Eye (tissue), 1 donor: ENCODE data around the gene SLC25A25.

Experiments
- DNase-seq: peaks from one replicate; pipeline ENCODE4 v3.0.0-alpha.2; 2015

Gene SLC25A25

DNA sequence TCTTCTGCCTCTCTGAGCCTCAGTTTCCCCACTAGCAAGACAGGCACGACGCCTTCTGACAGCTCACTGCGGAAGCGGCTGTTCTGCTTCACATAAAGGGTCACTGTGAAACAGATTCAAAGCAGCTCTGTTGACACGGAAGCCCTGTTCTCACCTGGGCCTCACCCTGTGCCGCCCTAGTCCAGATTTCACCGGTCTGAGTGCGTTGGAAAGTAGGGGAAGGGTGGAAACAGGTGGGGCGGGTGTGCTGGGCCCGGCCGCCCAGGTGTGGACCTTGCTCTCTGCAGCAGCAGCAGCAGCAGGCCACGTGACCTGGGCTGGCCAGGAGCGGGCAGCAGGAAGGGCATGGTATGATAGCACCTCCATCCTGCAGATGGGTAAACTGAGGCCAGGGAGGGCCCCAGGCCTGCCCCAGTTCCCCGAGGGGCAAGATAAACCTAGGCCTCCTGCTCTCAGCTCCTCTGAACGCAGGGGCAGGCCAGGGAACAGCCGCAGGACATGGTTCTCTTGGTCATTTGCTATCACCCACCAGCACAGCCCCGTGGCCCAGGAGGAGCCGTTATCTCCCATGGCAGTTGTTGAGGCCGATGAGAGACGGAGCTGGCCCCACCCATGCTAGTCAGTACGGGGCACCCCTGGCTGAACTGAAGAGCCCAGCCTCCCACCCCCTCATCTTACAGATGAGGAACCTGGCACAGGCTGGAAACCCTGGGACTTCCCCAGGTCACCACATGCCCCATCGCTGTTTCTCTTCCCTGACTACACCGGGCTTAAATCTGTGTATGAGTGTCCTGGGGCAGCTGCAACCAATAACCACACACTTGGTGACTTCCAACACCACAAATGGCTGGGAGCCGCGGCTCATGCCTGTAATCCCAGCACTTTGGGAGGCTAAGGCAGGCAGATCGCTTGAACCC lies 47.4 kb downstream of the SLC25A25 start:
- DNase-seq: no peak

DNA sequence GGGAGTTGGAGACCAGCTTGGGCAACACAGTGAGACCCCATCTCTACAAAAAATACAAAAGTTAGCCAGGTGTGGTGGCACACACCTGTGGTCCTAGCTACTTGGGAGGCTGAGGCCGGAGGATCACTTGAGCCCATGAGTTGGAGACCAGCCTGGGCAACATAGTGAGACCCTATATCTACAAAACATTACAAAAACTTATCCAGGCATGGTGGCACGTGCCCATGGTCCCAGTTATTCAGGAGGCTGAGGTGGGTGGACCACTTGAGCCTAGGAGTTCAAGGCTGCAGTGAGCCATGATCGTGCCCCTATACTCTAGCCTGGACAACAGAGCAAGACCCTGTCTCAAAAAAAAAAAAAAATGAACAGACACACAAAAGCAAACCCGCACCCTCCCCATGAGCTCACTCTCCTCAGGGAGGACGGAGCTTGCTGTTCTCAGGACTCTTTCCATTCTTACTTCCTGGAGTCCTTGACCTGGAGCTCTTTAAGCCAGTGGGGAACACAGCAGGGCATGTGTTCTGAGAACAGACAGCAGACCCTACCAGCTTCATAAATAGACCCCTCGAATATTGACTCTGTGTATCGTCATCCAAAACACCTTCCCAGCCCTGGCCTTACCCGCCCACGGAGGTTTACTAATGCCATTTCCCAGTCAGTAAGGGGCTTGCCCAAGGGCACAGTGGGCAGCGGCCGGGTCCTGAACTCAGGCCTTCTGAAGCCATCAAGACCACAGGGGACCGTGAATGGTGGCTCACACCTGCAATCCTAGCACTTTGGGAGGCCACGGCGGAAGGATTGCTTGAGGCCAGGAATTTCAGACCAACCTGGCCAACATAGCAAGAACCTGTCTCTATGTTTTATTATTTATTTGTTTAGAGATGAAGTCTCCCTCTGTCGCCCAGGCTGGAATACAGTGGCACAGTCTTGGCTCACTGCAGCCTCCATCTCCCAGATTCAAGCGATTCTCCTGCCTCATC lies 48.4 kb downstream of the SLC25A25 start:
- no peak for DNase-seq

DNA sequence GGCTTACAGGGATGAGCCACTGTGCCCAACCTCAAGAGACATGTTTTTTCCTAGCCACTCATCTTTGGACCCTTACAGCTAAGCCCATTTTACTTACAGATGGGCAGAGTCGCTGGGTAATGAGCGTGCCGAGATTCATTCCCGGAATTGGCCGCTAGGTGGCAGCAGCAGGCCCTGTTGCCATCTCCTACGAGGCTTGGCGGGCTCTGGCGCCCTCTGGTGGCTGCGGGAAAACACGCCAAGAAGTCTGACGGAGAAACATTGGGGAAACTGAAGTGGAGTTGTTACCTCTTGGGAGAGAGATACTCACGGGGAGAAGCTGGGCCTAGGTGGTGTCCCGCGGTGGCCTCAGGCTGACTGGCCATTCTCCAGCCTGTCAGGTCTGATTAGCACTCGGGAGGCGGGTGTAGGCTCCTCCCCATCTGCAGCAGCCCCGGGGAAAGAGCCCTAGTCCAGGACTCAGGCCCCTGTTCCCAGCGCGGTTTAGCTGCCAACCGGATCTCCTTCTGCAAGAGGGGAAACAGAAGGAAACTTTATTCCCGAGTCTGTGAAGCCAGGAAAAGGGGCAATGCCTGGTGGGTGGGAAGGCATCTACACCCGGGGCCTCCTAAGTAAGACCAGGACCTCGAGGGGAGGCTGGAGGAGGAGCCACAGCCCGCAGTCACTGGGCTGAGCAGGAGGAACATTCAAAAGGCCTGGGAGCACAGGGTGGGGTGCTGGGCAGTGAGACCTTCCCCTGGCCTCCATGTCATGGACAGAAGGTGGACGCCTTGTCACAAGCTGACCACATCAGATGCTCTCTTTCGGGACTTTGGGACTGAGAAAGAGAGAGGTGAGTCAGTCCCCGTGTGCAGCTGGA lies 49.8 kb downstream of the SLC25A25 start:
- peak; percentile 98 for DNase-seq

DNA sequence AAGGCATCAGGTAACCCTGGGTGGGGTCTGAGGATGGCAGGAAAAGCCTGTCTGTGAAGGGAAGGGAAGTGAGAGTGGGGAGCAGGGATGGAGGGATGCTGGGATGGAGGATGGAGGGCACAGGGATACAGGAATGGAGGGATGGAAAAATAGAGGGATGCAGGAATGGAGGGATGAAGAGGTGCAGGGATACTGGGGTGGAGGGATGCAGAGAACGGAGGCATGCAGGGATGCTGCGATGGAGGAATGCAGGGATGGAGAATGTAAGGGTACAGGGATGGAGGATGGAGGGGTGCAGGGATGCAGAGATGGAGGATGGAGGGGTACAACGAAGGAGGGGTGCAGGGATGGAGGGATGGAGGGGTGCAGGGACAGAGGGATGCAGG lies 50.4 kb downstream of the SLC25A25 start:
- no peak for DNase-seq

DNA sequence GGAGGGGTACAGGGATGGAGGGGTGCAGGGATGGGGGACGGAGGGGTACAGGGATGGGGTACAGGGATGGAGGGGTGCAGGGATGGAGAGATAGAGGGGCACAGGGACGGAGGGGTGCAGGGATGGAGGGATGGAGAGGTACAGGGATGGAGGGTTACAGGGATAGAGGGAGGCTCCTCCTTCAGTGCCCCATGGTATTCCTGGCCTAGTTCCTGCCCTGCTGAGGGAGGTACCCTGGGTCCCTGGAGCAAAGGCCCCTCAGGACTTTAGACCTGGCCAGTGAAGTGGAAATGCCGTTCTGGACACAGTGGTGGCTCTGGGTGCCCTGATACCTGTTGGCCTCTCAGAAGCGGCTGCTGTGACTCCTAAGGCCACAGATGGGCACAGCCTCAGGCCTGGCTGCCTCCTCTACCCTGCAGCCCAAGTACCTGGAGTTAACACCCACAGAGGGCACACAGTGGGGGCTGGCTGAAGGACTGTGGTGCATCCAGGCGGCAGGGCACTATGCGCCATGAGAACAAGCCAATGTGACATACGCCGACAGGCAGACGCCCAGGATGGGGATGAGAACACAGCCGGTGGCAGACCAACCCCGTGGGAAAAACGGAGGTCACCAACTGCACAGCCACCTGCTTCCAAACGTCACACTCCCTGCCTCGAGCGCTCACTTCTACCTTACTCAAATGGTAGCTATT lies 51.1 kb downstream of the SLC25A25 start:
- no peak for DNase-seq

DNA sequence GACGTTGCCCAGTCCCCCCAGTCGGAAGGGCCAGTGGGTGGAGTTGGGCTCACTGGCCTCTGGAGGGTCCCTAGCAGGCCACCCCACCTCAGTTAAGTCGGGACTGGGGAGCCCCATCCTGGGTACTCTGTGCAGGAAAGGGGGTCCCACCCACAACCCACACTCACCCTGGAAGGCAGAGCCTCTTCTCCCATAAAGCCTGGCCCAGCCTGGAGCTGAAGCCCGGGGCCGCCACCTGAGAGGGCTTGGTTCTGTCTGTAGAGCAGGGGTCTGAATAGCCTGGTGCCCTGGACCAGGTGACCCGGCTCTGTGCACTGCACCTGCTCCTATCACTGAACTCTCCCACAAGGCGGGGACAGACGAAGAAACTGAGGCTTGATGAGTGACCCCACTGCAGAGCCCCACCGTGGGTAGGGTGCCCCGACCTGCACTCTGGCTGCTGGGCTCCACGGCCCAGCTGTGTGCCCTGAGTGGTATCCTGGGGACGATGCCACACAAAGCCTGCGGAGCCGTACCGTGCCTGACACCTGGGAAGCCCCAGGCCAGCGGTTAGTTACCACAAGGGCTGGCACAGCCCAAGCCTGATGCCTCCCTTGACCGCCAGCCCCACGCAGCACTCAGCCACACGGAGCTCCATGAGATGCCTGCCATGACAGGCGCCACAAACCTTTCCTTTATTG lies 52.2 kb downstream of the SLC25A25 start:
- no peak for DNase-seq

DNA sequence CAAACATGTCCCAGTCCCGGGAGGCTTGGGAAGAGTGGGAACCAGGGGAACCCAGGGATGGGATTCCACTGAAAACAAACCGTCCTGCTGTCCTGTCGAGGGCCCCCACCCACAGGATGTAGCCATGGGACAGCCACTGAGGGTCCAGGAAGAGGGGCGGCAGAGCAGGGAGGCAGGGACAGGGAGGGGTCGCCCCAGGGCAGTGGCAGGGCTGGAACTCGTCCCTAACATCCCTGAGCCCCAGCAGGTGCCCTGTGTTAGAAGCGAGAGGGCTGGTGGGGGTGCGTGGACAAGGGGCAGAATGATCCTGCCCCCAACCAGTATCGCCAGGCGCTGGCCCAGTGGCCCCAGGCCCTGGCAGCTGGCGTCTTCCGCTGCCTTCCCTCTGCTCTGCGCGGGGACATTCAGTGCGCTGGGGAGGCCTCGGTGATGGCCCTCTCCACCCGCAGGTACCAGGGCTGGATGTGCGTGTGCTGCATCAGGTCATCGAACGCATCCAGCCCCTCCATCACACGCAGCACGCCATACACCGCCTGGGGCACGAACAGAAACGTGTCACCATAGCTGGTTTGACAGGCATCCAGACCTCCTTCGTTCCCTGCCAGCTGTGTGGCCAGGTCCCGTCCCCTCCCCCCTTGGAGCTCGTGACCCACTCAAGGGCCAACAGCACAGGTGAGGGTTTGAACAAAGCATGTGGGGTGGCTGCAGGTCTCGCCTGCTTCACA lies 52.9 kb downstream of the SLC25A25 start:
- no peak for DNase-seq

DNA sequence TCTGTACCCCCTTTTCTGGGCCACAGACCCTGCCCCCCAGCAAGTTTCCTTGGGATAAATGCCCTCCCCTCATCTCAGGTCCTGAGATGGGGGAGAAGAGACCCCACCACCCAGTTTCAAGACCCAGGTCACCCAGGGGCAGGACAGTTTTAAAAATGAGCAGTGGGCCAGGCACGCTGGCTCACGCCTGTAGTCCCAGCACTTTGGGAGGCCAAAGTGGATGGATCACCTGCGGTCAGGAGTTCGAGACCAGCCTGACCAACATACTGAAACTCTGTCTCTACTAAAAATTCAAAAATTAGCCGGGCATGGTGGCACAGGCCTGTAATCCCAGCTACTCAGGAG lies 53.4 kb downstream of the SLC25A25 start:
- DNase-seq: no peak

DNA sequence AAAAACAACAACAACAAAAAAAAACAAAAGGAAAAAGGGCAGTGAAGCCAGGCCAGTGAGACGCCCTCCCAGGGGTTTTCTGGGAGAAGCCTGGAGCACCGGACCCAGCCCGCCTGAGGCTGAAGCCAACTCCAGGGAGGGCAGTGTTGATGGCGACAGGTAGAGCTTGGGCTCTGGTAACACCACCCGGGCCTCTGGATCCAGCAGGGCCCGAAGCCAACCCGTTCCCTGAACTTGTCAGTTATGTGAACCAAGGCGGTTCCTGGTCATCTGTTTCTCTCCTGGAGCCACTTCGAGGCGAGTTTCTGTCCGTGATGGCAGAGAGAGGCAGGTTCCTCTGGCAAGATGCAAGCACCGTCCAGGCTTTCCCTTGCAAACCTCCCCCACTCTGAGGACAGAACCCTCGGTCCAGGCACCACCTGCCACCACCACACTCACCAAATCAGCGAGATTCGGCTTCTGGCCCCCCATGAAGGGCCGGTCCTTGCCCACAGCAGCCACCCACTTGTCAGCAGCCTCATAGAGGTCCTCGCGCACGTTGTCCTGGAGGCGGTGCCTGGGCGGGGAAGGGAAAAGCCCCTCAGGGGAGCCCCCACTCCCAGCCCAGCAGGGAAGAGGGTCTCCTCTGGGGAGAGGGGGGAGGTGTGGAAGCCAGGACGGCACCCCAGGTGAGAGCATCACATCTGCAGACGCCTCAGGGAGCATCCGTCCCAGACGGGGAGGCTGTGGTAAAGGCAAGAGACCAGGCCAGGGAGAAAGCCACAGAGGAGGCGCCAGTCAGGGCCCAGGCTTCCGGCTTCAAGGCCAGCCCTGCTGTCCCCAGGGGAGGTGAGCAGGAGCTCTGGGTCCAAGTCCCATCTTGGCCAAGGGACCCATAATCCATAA lies 54.1 kb downstream of the SLC25A25 start:
- no peak for DNase-seq

DNA sequence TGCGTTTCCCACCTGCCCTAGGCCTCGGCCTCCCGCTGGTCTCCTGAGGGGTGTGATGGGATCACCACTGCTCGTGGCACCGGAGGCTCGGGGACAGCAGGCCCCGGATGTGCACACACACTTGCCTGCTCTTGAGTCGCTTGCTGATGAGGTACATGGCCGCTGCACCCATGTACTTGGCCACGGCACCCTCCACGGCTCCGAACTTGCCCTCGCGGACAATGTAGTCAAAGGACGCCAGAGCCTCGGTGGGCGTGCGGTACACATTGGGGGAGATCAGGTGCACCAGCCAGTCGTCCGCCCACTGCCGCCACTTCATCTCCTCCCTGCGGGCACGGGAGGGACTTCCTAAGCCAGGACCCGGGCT lies 54.8 kb downstream of the SLC25A25 start:
- DNase-seq: no peak

DNA sequence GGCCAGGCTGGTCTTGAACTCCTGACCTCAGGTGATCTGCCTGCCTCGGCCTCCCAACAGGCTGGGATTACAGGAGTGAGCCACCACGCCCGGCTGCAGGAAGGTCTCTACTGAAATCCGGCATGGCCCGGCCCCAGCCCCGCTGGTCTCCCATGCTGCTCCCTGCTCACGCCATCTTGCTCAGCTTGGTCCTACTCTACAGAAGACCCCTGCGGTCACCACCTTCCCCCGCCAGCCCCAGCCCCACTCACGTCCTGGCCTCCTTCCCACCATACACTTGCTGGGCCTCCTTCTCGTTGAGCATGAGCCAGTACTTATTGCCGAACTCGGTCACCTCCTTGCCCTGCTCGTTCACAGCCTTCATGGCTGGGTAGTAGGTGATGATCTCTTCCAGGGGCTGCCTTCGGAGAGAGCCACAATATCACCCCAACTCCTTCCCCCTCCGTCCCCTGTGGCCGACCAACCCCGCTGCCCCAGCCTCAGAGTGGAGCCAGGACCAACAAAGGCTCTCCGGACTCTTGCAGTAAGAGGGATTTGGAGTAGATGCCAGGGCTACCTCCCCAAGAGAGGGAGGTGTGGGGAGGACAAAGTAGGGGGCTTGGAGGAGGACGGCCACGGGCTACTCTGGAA lies 55.5 kb downstream of the SLC25A25 start:
- DNase-seq: no peak

DNA sequence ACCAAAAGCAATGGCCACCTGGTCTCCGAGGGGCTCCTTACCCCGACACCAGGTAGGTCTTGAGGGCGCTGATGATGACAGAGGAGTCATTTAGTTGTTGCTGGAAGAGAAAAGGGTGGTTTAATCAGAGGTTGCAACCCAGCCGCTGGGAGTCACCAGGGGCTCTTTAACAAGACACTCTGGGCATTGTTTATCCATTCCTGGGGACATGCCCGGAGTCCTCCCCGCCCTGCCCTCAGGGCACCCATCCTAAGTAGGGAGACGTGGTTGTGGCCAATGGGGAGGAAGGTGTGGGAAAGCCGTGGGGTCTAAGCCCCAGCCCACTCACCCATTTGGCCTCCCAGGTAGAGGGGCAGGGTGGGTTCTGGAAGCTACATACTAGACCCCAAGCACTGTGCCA lies 56.4 kb downstream of the SLC25A25 start:
- DNase-seq: no peak

DNA sequence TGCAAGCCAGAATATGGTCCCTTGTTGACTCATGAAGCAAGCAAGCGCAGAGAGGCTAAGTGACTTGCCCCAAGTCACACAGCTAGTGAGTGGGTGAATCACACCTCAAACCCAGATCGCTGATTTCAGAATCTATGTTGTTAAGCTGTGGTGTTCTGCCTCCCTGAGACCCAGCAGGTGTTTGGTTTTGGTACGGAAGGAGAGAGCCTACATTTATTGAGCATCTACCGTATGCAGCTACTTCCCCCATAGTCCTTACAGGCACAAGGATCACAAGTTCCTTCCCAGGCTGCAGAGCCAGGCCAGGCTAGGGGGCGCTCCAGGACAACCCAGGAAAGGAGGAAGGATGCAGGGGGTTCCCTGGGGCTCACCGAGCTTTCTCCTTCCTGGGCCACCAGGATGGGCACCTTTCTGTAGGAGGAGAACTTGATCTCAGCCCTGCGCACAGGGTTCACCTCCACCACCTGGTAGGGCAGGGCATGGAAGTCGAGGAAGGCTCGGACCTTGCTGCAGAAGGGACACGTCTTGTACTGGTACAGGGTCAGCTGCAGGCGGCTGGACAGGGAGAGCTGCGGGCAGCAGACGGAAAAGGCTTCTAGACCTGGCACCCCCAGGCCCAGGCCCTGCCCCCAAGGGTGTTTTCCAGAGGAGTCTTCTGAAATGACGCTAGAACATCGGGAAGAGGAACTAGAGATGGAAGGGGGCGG lies 57.0 kb downstream of the SLC25A25 start:
- DNase-seq: peak; percentile 69

DNA sequence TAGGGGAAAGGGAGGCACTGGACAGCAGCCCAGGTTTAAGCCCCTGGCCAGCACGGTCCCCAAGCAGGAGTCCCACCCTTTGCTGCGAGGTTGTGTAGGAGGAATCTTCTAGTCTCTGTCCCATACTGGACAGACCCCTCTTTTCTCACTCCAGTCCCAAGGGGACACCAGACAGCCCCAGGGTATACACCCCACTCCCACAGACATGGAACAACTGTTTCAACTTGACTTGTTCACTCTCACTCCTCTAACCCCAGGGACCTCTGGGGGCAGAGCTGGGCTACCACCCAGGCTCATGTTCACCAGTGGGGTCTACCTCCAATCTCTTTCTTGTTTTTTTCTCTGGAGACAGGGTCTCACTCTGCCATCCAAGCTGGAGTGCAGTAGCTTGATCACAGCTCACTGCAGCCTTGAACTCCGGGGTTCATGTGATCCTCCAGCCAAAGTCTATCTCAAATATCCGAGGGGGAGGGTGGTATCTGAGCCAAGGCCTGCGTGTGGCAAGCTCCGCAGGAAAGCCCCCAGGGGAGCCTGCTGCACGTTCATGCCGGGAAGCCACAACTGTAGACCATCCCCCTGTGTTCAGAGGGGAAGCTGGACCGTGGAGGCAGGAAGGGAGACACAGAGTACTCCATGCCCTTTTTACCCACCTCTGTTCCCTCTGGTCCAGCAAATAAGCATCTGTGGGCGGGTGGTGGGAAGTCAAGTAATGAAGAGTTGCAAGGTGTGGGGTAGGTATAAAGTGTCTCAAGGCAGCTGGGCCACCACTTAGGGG lies 57.7 kb downstream of the SLC25A25 start:
- DNase-seq: no peak

DNA sequence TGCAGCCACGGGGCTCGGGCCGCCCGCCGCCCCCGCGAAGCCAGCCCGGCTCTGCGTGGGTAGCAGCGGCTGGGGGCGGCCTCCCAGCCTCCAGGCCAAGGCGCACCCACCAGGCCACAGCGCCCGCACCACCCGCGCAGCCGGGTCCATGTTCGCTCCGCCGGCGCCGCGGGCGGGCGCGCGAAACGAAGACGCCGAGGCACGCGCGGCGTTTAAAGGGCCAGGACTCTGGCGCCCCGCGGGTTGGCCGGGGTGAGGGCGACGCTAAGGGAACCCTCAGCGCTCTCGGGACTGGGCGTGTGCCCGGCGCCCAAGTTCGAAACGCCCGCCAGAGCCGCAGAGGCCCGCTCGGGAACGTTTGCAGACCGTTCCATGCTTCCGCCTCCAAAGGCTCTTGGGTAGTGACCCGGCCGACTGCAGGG lies 59.5 kb downstream of the SLC25A25 start, which contains the start of gene PTGES2:
TSS of gene PTGES2 (minus strand) at position 162 of the 422 bp plus-strand sequence. CDS start at position 150, 12 bp downstream.
- DNase-seq: peak; percentile 95

DNA sequence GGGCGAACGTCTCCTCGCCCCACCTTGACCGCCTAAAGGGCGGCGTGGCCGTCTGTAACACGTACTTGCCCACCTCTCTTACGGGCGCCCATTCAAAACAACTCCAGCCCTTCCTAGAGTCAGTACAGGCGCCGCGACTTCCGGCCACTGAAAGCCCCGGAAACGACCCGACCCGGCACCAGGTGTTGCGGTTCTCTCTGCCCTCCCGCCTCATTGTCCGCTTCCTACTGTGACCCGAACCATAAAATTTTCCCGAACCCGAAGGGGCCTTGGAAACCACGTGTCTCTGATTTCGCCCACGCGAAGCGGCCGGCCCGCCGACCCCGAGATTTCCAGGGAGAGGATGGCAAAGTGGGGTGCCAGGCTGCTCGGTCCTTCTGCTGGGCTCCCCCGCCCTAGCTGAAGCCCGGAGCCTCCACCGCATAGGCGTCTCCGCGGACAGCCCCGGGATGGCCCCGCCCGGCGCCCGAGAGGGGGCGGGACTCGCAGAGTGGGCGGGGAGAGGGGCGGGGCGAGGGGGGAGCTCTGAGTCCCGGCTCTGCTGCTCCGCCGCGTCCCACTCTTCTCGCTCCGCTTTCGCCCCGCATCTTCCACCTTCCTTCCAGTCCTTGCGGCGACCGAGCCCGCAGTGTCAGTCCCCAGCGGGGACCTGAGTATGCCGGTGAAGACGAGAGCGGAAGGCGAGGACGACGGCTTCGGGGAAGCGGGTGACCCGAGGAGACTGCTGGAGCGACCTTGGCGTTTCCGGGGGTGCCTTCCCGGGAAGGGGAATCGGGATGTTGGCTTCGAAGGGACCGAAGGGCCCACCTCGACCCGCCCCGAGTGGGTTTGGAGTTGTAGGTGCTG lies 60.2 kb downstream of the SLC25A25 start:
- peak; percentile 98 for DNase-seq
